Measurements from ENCODE around the gene KHDRBS2.

KHDRBS2 gene

DNA sequence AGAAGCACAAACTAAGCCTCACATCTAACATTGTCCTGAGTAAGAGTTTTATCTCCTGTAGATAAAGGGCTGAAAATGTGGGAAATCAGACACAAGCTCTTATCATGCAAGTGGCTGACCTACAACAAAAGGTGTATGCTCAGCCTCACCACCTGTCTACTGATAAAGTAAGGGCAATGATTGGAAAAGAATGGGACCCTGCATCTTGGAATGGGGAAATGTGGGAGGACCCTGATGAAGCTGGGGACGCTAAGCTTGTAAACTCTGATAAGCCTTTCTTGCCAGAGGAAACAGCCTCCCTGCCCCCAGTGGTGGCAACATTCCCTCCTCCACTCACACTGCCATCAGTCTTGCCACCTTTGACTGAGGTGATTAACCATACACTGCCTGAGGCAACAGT is 166.6 kb downstream of the KHDRBS2 start:
- Histone ChIP-seq H3K27ac (no peak overlapping the region), H3K27me3 (no peaks in the 10 kb centered on the region), H3K4me2 (no peak overlapping the region), H3K4me1 (no peaks in the 10 kb centered on the region), H4K20me1 (no peaks in the 10 kb centered on the region), H3K9ac (no peak overlapping the region), H3K4me3 (no peak overlapping the region), H3K9me3 (peaks cover 13% of the 10 kb centered on the region; the same call in 1 of the 2 replicates), H3K36me3 (no peaks in the 10 kb centered on the region)
- no peak for TF ChIP-seq Cebpa-rat (IDR thresholded peaks at IDR 0.05)

- Histone ChIP-seq H3K27ac (no peak overlapping the region), H4K20me1 (no peaks in the 10 kb centered on the region), H3K4me2 (no peak overlapping the region), H3K9me3 (peaks cover 16% of the 10 kb centered on the region), H3K9ac (no peak overlapping the region), H3K36me3 (no peaks in the 10 kb centered on the region), H3K4me3 (no peak overlapping the region), H3K4me1 (no peaks in the 10 kb centered on the region), H3K27me3 (no peaks in the 10 kb centered on the region)
- no peak for TF ChIP-seq Cebpa-rat (IDR thresholded peaks at IDR 0.05)
These were observed 182.7 kb downstream of the KHDRBS2 start for GRCh38 chr6:62103186-62103859.

- no peak for TF ChIP-seq Cebpa-rat (IDR thresholded peaks at IDR 0.05)
- no peaks in the 10 kb centered on the region for H3K4me1 ChIP-seq
- H3K9ac ChIP-seq = no peak overlapping the region
- no peaks in the 10 kb centered on the region for H3K36me3 ChIP-seq
- no peak overlapping the region for H3K4me2 ChIP-seq
- no peak overlapping the region for H3K27ac ChIP-seq
- H4K20me1 ChIP-seq = no peaks in the 10 kb centered on the region
- peaks cover 16% of the 10 kb centered on the region for H3K9me3 ChIP-seq
- no peaks in the 10 kb centered on the region for H3K27me3 ChIP-seq
- H3K4me3 ChIP-seq = no peak overlapping the region
These were observed 183.6 kb downstream of the KHDRBS2 start for GRCh38 chr6:62102387-62102786.

DNA sequence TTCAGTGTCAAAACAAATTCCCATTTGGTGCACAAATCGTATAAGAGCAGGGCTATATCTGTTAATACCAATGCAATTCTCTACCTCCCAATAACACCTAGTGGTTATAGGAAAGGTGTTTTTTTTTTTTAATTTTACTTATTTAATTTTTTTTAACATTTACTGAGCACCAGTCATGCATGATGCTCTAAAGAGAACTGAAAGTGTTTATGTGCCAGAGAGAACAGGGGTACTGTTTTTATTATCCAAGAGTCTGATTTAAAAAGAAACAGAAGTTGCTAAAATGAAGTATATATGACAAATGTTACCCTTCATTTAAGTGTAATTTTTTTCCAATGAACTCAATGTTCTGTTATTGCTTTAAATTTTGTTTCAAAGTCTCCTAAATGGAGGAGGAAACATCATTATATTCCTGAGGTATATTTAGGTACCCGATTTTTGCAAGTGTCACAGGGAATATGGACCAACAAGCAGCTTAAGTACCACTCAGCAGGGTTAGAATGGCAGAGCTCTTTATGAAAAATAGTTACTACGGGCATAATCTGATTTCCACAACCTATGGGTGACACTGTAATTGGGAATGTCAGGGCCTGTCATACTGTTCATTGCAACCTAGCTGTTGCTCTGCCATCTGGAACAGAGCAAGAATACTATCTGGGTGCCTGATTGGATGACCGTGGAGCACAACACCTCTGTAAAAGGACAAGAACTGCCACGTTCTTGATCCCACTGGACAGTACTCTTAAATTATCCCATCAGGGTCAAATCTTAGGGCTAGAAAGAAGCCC is 195.4 kb downstream of the KHDRBS2 start:
- H3K9me3 ChIP-seq = no peaks in the 10 kb centered on the region
- no peaks in the 10 kb centered on the region for H4K20me1 ChIP-seq
- no peak for TF ChIP-seq Cebpa-rat (IDR thresholded peaks at IDR 0.05)
- no peak overlapping the region for H3K9ac ChIP-seq
- H3K36me3 ChIP-seq = no peaks in the 10 kb centered on the region
- no peak overlapping the region for H3K27ac ChIP-seq
- H3K27me3 ChIP-seq = no peaks in the 10 kb centered on the region
- H3K4me2 ChIP-seq = no peak overlapping the region
- no peaks in the 10 kb centered on the region for H3K4me1 ChIP-seq
- no peak overlapping the region for H3K4me3 ChIP-seq

GRCh38 chr6:62089781-62090180 is 196.2 kb downstream of the KHDRBS2 start:
- Histone ChIP-seq H4K20me1 (no peaks in the 10 kb centered on the region), H3K27me3 (no peaks in the 10 kb centered on the region), H3K9me3 (no peaks in the 10 kb centered on the region), H3K4me3 (no peak overlapping the region), H3K36me3 (no peaks in the 10 kb centered on the region), H3K27ac (no peak overlapping the region), H3K4me2 (no peak overlapping the region), H3K4me1 (no peaks in the 10 kb centered on the region), H3K9ac (no peak overlapping the region)
- no peak for TF ChIP-seq Cebpa-rat (IDR thresholded peaks at IDR 0.05)

DNA sequence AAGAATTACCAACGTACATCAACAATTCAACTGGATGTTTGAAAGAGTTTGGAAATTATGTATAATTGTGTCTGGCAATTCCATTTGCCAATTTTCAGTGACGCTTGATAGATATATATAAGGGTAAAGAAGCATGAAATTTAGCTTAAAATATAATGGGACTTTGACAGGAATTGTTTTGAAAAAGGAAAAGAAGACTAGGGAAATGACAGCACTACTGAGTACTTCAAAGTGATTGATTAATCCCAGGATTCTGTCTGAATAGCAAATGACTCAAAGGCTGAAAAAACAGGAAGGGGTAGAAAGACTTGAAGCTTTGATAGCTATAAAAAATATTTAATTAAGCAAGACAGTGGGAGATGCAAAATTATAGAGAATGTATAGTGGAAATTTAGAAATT is 200.0 kb downstream of the KHDRBS2 start:
- Histone ChIP-seq H4K20me1 (no peaks in the 10 kb centered on the region), H3K36me3 (no peaks in the 10 kb centered on the region), H3K9ac (no peak overlapping the region), H3K27me3 (no peaks in the 10 kb centered on the region), H3K4me2 (no peak overlapping the region), H3K4me3 (no peak overlapping the region), H3K9me3 (no peaks in the 10 kb centered on the region), H3K27ac (no peak overlapping the region), H3K4me1 (no peaks in the 10 kb centered on the region)
- no peak for TF ChIP-seq Cebpa-rat (IDR thresholded peaks at IDR 0.05)

- H3K4me2 ChIP-seq = no peak overlapping the region
- no peak for TF ChIP-seq Cebpa-rat (IDR thresholded peaks at IDR 0.05)
- no peaks in the 10 kb centered on the region for H4K20me1 ChIP-seq
- no peak overlapping the region for H3K9ac ChIP-seq
- H3K27ac ChIP-seq = no peak overlapping the region
- H3K36me3 ChIP-seq = no peaks in the 10 kb centered on the region
- no peak overlapping the region for H3K4me3 ChIP-seq
- no peaks in the 10 kb centered on the region for H3K4me1 ChIP-seq
- H3K27me3 ChIP-seq = no peaks in the 10 kb centered on the region
- H3K9me3 ChIP-seq = no peaks in the 10 kb centered on the region
These were observed 210.2 kb downstream of the KHDRBS2 start for GRCh38 chr6:62075869-62076268.

DNA sequence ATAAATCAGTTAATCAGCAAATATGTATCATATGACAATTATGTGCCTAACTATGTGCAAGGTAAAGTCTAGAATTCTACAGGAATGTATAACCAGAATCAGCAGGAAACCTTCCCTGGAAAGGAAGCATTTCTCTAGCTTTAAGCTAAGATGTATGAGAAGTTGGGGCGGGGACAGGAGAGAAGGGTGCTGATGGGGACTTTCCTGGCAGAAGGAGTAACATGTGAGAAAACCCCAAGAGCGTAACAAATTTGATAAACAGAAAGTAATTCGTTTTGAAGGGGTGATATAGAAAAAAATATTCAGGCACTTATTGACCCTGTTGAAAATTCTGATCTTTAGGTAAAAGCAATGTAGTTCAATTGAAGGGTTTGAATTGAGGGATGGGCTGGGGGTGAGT is 226.1 kb downstream of the KHDRBS2 start:
- TF ChIP-seq Cebpa-rat (IDR thresholded peaks at IDR 0.05) = no peak
- no peaks in the 10 kb centered on the region for H3K9me3 ChIP-seq
- H3K27me3 ChIP-seq = no peaks in the 10 kb centered on the region
- no peaks in the 10 kb centered on the region for H3K36me3 ChIP-seq
- no peaks in the 10 kb centered on the region for H3K4me1 ChIP-seq
- no peaks in the 10 kb centered on the region for H4K20me1 ChIP-seq
- no peak overlapping the region for H3K27ac ChIP-seq
- no peak overlapping the region for H3K4me3 ChIP-seq
- H3K4me2 ChIP-seq = no peak overlapping the region
- no peak overlapping the region for H3K9ac ChIP-seq

DNA sequence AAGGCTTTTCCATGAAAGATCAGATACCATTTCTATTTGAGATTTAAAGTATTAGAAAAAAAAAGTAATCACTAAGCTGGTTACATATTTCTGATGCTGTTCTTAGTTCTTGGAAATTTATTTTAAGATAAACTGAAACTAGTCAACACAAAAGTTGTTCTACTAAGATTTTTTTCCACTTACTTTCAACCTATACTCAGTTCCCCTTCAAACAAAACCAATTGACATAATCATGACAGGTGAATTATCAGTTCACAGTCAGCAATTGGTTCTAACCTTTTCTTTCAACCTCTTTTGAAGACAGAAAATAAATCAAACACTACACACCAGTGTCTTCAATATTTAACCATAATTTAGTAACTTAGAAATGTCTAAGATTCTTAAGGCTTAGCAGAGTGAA is 228.7 kb downstream of the KHDRBS2 start:
- H3K9ac ChIP-seq = no peak overlapping the region
- H3K27ac ChIP-seq = no peak overlapping the region
- H3K4me2 ChIP-seq = no peak overlapping the region
- no peak overlapping the region for H3K4me3 ChIP-seq
- no peaks in the 10 kb centered on the region for H4K20me1 ChIP-seq
- no peaks in the 10 kb centered on the region for H3K4me1 ChIP-seq
- no peaks in the 10 kb centered on the region for H3K27me3 ChIP-seq
- no peaks in the 10 kb centered on the region for H3K36me3 ChIP-seq
- no peaks in the 10 kb centered on the region for H3K9me3 ChIP-seq
- no peak for TF ChIP-seq Cebpa-rat (IDR thresholded peaks at IDR 0.05)

DNA sequence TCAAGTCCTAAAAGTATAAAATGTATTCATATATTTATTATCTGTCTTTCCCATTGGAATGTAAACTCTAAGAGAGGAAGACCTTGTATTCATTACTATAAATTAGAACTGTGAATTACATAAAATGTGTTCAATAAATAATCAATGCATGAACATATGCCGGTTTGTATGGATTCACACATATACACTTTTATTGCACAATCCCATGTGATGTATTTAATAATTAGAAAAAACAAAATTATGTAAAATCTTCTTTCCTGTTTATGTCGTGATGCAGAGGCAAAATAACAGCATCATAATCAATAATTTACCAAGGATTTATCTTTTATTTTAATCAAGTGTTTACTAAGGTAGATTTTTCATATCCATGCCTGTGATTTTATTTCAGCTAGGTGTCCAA is 240.5 kb downstream of the KHDRBS2 start:
- Histone ChIP-seq H3K27me3 (no peaks in the 10 kb centered on the region), H3K4me3 (no peak overlapping the region), H3K4me1 (0 out of 2 replicates have a peak, but pooled peaks cover 6% of the 10 kb centered on the region), H3K36me3 (no peaks in the 10 kb centered on the region), H3K27ac (no peak overlapping the region), H4K20me1 (no peaks in the 10 kb centered on the region), H3K9ac (no peak overlapping the region), H3K4me2 (no peak overlapping the region), H3K9me3 (no peaks in the 10 kb centered on the region)
- TF ChIP-seq Cebpa-rat (IDR thresholded peaks at IDR 0.05) = no peak
